Brain microvascular endothelial cell (primary cell): ENCODE data around the gene KCNAB2.

ENCODE experiments used
- DNase-seq: peaks from one replicate; pipeline ENCODE4 v3.0.0-alpha.2; 2020
- H3K27ac ChIP-seq: fragments of 250-450 bp; sonication (Bioruptor Pico); 2 replicates; pipeline ENCODE4 v1.5.1; 2020; ENCODE audit warnings: mild to moderate bottlenecking, moderate library complexity
- H3K27me3 ChIP-seq: fragments of 250-450 bp; sonication (Bioruptor Pico); replicated peaks from 2 replicates; pipeline ENCODE4 v1.5.1; 2020; ENCODE audit warnings: mild to moderate bottlenecking
- H3K36me3 ChIP-seq: fragments of 250-450 bp; sonication (Bioruptor Pico); replicated peaks from 2 replicates; pipeline ENCODE4 v1.5.1; 2020; ENCODE audit warnings: mild to moderate bottlenecking
- H3K4me3 ChIP-seq: 2 replicates; pipeline ENCODE4 v1.5.1; 2011; ENCODE audit warnings: low read depth, mild to moderate bottlenecking, control low read depth, low read length, moderate library complexity
- CTCF ChIP-seq: IDR thresholded peaks from 2 replicates; pipeline ENCODE4 v1.5.1; 2011; ENCODE audit warnings: low read depth, mild to moderate bottlenecking, moderate library complexity, low read length, control low read depth, inconsistent platforms; ENCODE audit errors: missing control alignments
- in situ Hi-C: cut with HindIII; loops from 2 replicates; pipeline ENCODE4 v1.10.0; 2017; ENCODE audit warnings: low sequenced_read_pairs, low pct_ligation_motif_present

KCNAB2 gene

GRCh38 chr1:6113116-6113515 lies 67.4 kb downstream of the KCNAB2 start:
- Histone ChIP-seq H3K36me3 (no peaks in the 10 kb centered on the region), H3K27me3 (no peaks in the 10 kb centered on the region), H3K4me3 (no peak overlapping the region), H3K27ac (no peak overlapping the region)
- in situ Hi-C loops: no loop called here
- no peak for TF ChIP-seq CTCF
- DNase-seq: no peak

GRCh38 chr1:6113745-6114144 lies 68.1 kb downstream of the KCNAB2 start:
- no peak overlapping the region for H3K4me3 ChIP-seq
- H3K27me3 ChIP-seq: no peaks in the 10 kb centered on the region
- no peaks in the 10 kb centered on the region for H3K36me3 ChIP-seq
- DNase-seq: no peak
- in situ Hi-C loops: no loop called here
- TF ChIP-seq CTCF: no peak
- no peak overlapping the region for H3K27ac ChIP-seq

GRCh38 chr1:6116137-6116536 lies 70.4 kb downstream of the KCNAB2 start:
- no peak for TF ChIP-seq CTCF
- H3K27ac ChIP-seq: no peak overlapping the region
- no peak overlapping the region for H3K4me3 ChIP-seq
- H3K36me3 ChIP-seq: no peaks in the 10 kb centered on the region
- no peak for DNase-seq
- no peaks in the 10 kb centered on the region for H3K27me3 ChIP-seq
- in situ Hi-C loops: no loop called here

- no peaks in the 10 kb centered on the region for H3K27me3 ChIP-seq
- H3K27ac ChIP-seq: no peak overlapping the region
- H3K4me3 ChIP-seq: no peak overlapping the region
- in situ Hi-C loops: no loop called here
- no peak for TF ChIP-seq CTCF
- no peak for DNase-seq
- no peaks in the 10 kb centered on the region for H3K36me3 ChIP-seq
Observed at GRCh38 chr1:6117064-6117463, 71.4 kb downstream of the KCNAB2 start.

GRCh38 chr1:6117624-6118023 lies 71.9 kb downstream of the KCNAB2 start:
- no peak for DNase-seq
- in situ Hi-C loops: no loop called here
- no peak for TF ChIP-seq CTCF
- H3K4me3 ChIP-seq: no peak overlapping the region
- H3K27me3 ChIP-seq: no peaks in the 10 kb centered on the region
- H3K27ac ChIP-seq: no peak overlapping the region
- no peaks in the 10 kb centered on the region for H3K36me3 ChIP-seq

- H3K27ac ChIP-seq: no peak overlapping the region
- no peaks in the 10 kb centered on the region for H3K27me3 ChIP-seq
- H3K36me3 ChIP-seq: no peaks in the 10 kb centered on the region
- TF ChIP-seq CTCF: no peak
- H3K4me3 ChIP-seq: no peak overlapping the region
- in situ Hi-C loops: no loop called here
- no peak for DNase-seq
Observed at GRCh38 chr1:6118415-6118814, 72.7 kb downstream of the KCNAB2 start.
